Liver (tissue), 9 donors: Measurements from ENCODE around the gene RBM23. TPM values are rescaled to one million over a fixed set of nuclear protein-coding genes. Genes with fewer than 3 reads are reported as not detected.

Experiments used
- DNase-seq: peaks from one replicate; pipeline ENCODE4 v3.0.0-alpha.2; 2017; ENCODE audit warnings: low spot score
- H3K27ac ChIP-seq, 2 donors: one replicate each; pipeline ENCODE4 v1.7.0; 2013; ENCODE audit warnings: inconsistent platforms in 2 of 2, low read length in 2 of 2, control low read depth in 1 of 2, low read depth in 1 of 2, mild to moderate bottlenecking in 1 of 2
- H3K27me3 ChIP-seq, 4 donors: one replicate each; pipeline versions ENCODE4 v1.6.1 to v1.7.0; 2013; ENCODE audit warnings: low read length in 3 of 4, inconsistent platforms in 1 of 4, mild to moderate bottlenecking in 1 of 4, moderate library complexity in 1 of 4; ENCODE audit not compliant: control insufficient read depth in 4 of 4, insufficient read depth in 4 of 4
- H3K36me3 ChIP-seq, 4 donors: one replicate each; pipeline versions ENCODE4 v1.6.1 to v1.7.0; 2013; ENCODE audit warnings: low read length in 3 of 4, mild to moderate bottlenecking in 3 of 4, low read depth in 1 of 4, moderate library complexity in 1 of 4; ENCODE audit not compliant: control insufficient read depth in 4 of 4, insufficient read depth in 3 of 4
- H3K4me1 ChIP-seq, 4 donors: one replicate each; pipeline versions ENCODE4 v1.6.1 to v1.7.0; 2013; ENCODE audit warnings: low read length in 3 of 4, mild to moderate bottlenecking in 3 of 4, moderate library complexity in 1 of 4; ENCODE audit not compliant: control insufficient read depth in 4 of 4, insufficient read depth in 4 of 4
- H3K4me3 ChIP-seq, 3 donors: one replicate each; pipeline versions ENCODE4 v1.6.1 to v1.7.0; 2013; ENCODE audit warnings: low read length in 3 of 3, control low read depth in 1 of 3, low read depth in 1 of 3, mild to moderate bottlenecking in 1 of 3
- H3K9ac ChIP-seq, 2 donors: one replicate each; pipeline ENCODE4 v1.7.0; 2013; ENCODE audit warnings: low read length in 2 of 2, mild to moderate bottlenecking in 2 of 2, moderate library complexity in 2 of 2, control low read depth in 1 of 2, low read depth in 1 of 2
- H3K9me3 ChIP-seq, 4 donors: one replicate each; pipeline versions ENCODE4 v1.6.1 to v1.7.0; 2013; ENCODE audit warnings: low read length in 3 of 4; ENCODE audit not compliant: control insufficient read depth in 4 of 4
- EGR1 ChIP-seq, 2 donors: IDR thresholded peaks; 2 replicates each; pipeline ENCODE4 v1.6.1; 2016 to 2018; ENCODE audit warnings: antibody characterized with exemption in 2 of 2, low read depth in 2 of 2
- FOXA1 ChIP-seq: IDR thresholded peaks from 2 replicates; pipeline ENCODE4 v1.6.1; 2016; ENCODE audit warnings: antibody characterized with exemption
- FOXA2 ChIP-seq: IDR thresholded peaks from 2 replicates; pipeline ENCODE4 v1.6.1; 2016; ENCODE audit warnings: antibody characterized with exemption
- GABPA ChIP-seq, 2 donors: IDR thresholded peaks in 1 of 2; conservative IDR thresholded peaks in 1 of 2; 2 replicates each; pipeline ENCODE4 v1.6.1; 2016; ENCODE audit warnings: antibody characterized with exemption in 2 of 2, mild to moderate bottlenecking in 1 of 2, moderate library complexity in 1 of 2
- HNF4A ChIP-seq, 2 donors: conservative IDR thresholded peaks; 2 replicates each; pipeline ENCODE4 v1.6.1; 2016; ENCODE audit warnings: antibody characterized with exemption in 2 of 2, mild to moderate bottlenecking in 2 of 2
- HNF4G ChIP-seq: IDR thresholded peaks from 2 replicates; pipeline ENCODE4 v1.6.1; 2016; ENCODE audit warnings: antibody characterized with exemption
- JUND ChIP-seq, 2 donors: IDR thresholded peaks; 2 replicates each; pipeline ENCODE4 v1.6.1; 2016; ENCODE audit warnings: antibody characterized with exemption in 2 of 2
- NR2F2 ChIP-seq: IDR thresholded peaks from 2 replicates; pipeline ENCODE4 v1.6.1; 2016; ENCODE audit warnings: antibody characterized with exemption
- RAD21 ChIP-seq, 2 donors: IDR thresholded peaks; 2 replicates each; pipeline ENCODE4 v1.6.1; 2016; ENCODE audit warnings: antibody characterized with exemption in 2 of 2, mild to moderate bottlenecking in 2 of 2
- RXRA ChIP-seq, 2 donors: IDR thresholded peaks; 2 replicates each; pipeline ENCODE4 v1.6.1; 2017 to 2018; ENCODE audit warnings: antibody characterized with exemption in 2 of 2, mild to moderate bottlenecking in 1 of 2
- SP1 ChIP-seq: IDR thresholded peaks from 2 replicates; pipeline ENCODE4 v1.6.1; 2018; ENCODE audit warnings: antibody characterized with exemption, mild to moderate bottlenecking
- TAF1 ChIP-seq: conservative IDR thresholded peaks from 2 replicates; pipeline ENCODE4 v1.6.1; 2016; ENCODE audit warnings: antibody characterized with exemption, mild to moderate bottlenecking
- YY1 ChIP-seq: IDR thresholded peaks from 2 replicates; pipeline ENCODE4 v1.6.1; 2016; ENCODE audit warnings: antibody characterized with exemption, mild to moderate bottlenecking
- WGBS: extraction: QIAGEN DNeasy Blood & Tissue Kit; methylation state at CpG from one replicate; pipeline ENCODE4 v1.1.7; 2013; 5-methylcytosine and 5-hydroxymethylcytosine counted together
- polyA plus RNA-seq, 2 donors: library from polyadenylated mRNA; stranded (reverse) in 1 of 2; unstranded in 1 of 2; fragments of 200-250 nt in 1 of 2; fragments of >200 nt in 1 of 2; fragmentation: Nextera tagmentation in 1 of 2; extraction: Ambion mirVana in 1 of 2; gene quantifications; one replicate each; pipeline versions ENCODE4 v1.2.1 to v1.2.3, GENCODE V29; 2013 to 2015
- total RNA-seq, 2 donors: library from RNA; depleted of rRNA; stranded (reverse); fragments of >200 nt; gene quantifications; one replicate each; pipeline ENCODE4 v1.2.3, GENCODE V29; 2014
- TF ChIP-seq, protein P1 (sequence below): IDR thresholded peaks from 2 replicates; pipeline ENCODE4 v1.6.1; 2016; ENCODE audit warnings: antibody characterized with exemption, mild to moderate bottlenecking
- TF ChIP-seq, protein P2 (sequence below): IDR thresholded peaks from 2 replicates; pipeline ENCODE4 v1.6.1; 2016; ENCODE audit warnings: antibody characterized with exemption
- TF ChIP-seq, protein P3 (sequence below): IDR thresholded peaks from 2 replicates; pipeline ENCODE4 v1.6.1; 2016; ENCODE audit warnings: antibody characterized with exemption
- TF ChIP-seq, protein P4 (sequence below): fragments of 150-350 bp; IDR thresholded peaks from 2 replicates; pipeline ENCODE4 v1.5.1; 2017; ENCODE audit warnings: improper control_type of control experiment, low read depth, low read length; ENCODE audit not compliant: missing input control
- donor health status: healthy.
- donor health status: healthy.
- donor health status: healthy.
- donor health status: healthy.
- donor health status: healthy.

The RBM23 gene
- total and polyA plus RNA-seq, 4 donors = 22.3 to 242 (median 31.4) TPM

DNA sequence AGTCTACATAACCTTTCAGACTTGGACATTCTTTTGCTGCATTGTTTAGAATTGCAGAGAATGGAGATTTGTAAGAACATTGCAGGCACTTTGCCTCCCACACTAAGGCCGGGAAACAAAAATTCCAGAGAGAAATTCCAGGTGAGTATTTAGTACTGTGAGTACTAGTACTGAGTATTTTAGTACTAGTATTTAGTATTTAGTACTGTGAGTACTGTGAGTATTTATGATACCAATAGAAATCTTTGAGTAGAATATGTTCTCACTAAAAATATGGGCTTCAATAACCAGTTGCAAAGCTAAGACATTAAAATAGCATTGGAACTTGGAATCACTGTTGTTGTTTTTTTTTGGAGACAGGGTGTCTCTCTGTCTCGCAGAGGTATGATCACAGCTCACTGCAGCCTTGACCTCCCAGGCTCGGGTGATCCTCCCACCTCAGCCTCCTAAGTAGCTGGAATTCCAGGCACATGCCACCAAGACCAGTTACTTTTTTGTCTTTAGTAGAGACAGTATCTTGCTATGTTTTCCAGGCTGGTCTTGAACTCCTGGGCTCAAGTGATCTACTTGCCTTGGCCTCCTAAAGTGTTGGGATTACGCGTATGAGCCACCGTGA lies 43.2 kb upstream of the RBM23 start:
- WGBS = 96% methylated on average over 6 of the region's 6 CpGs
- DNase-seq = no peak
- H3K9me3 ChIP-seq = no peaks in the 10 kb centered on the region
- no peaks in the 10 kb centered on the region for H3K27me3 ChIP-seq
- no peak overlapping the region for H3K9ac ChIP-seq
- no peak overlapping the region for H3K4me3 ChIP-seq
- TF ChIP-seq FOXA2 = no peak
- TF ChIP-seq NR2F2 = no peak
- TF ChIP-seq YY1 = no peak
- no peak for TF ChIP-seq HNF4A (conservative IDR thresholded peaks at IDR 0.05)
- TF ChIP-seq EGR1 (IDR thresholded peaks at IDR 0.05; ENCODE audit: low read depth in 2 of 2) = no peak
- TF ChIP-seq FOXA1 = no peak
- TF ChIP-seq, protein P1, sequence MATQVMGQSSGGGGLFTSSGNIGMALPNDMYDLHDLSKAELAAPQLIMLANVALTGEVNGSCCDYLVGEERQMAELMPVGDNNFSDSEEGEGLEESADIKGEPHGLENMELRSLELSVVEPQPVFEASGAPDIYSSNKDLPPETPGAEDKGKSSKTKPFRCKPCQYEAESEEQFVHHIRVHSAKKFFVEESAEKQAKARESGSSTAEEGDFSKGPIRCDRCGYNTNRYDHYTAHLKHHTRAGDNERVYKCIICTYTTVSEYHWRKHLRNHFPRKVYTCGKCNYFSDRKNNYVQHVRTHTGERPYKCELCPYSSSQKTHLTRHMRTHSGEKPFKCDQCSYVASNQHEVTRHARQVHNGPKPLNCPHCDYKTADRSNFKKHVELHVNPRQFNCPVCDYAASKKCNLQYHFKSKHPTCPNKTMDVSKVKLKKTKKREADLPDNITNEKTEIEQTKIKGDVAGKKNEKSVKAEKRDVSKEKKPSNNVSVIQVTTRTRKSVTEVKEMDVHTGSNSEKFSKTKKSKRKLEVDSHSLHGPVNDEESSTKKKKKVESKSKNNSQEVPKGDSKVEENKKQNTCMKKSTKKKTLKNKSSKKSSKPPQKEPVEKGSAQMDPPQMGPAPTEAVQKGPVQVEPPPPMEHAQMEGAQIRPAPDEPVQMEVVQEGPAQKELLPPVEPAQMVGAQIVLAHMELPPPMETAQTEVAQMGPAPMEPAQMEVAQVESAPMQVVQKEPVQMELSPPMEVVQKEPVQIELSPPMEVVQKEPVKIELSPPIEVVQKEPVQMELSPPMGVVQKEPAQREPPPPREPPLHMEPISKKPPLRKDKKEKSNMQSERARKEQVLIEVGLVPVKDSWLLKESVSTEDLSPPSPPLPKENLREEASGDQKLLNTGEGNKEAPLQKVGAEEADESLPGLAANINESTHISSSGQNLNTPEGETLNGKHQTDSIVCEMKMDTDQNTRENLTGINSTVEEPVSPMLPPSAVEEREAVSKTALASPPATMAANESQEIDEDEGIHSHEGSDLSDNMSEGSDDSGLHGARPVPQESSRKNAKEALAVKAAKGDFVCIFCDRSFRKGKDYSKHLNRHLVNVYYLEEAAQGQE = no peak
- TF ChIP-seq TAF1 = no peak
- TF ChIP-seq SP1 = no peak
- TF ChIP-seq, protein P2, sequence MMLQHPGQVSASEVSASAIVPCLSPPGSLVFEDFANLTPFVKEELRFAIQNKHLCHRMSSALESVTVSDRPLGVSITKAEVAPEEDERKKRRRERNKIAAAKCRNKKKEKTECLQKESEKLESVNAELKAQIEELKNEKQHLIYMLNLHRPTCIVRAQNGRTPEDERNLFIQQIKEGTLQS = no peak
- TF ChIP-seq, protein P3, sequence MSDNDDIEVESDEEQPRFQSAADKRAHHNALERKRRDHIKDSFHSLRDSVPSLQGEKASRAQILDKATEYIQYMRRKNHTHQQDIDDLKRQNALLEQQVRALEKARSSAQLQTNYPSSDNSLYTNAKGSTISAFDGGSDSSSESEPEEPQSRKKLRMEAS = no peak
- TF ChIP-seq GABPA (IDR thresholded peaks at IDR 0.05 in 1 of 2, conservative IDR thresholded peaks at IDR 0.05 in 1 of 2) = no peak
- TF ChIP-seq, protein P4, sequence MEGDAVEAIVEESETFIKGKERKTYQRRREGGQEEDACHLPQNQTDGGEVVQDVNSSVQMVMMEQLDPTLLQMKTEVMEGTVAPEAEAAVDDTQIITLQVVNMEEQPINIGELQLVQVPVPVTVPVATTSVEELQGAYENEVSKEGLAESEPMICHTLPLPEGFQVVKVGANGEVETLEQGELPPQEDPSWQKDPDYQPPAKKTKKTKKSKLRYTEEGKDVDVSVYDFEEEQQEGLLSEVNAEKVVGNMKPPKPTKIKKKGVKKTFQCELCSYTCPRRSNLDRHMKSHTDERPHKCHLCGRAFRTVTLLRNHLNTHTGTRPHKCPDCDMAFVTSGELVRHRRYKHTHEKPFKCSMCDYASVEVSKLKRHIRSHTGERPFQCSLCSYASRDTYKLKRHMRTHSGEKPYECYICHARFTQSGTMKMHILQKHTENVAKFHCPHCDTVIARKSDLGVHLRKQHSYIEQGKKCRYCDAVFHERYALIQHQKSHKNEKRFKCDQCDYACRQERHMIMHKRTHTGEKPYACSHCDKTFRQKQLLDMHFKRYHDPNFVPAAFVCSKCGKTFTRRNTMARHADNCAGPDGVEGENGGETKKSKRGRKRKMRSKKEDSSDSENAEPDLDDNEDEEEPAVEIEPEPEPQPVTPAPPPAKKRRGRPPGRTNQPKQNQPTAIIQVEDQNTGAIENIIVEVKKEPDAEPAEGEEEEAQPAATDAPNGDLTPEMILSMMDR = no peak
- TF ChIP-seq RXRA (IDR thresholded peaks at IDR 0.05) = no peak
- TF ChIP-seq JUND (IDR thresholded peaks at IDR 0.05) = no peak
- no peaks in the 10 kb centered on the region for H3K36me3 ChIP-seq
- peaks cover 0 to 1% (median 0%) of the 10 kb centered on the region in 4 donors for H3K4me1 ChIP-seq
- no peak overlapping the region for H3K27ac ChIP-seq

DNA sequence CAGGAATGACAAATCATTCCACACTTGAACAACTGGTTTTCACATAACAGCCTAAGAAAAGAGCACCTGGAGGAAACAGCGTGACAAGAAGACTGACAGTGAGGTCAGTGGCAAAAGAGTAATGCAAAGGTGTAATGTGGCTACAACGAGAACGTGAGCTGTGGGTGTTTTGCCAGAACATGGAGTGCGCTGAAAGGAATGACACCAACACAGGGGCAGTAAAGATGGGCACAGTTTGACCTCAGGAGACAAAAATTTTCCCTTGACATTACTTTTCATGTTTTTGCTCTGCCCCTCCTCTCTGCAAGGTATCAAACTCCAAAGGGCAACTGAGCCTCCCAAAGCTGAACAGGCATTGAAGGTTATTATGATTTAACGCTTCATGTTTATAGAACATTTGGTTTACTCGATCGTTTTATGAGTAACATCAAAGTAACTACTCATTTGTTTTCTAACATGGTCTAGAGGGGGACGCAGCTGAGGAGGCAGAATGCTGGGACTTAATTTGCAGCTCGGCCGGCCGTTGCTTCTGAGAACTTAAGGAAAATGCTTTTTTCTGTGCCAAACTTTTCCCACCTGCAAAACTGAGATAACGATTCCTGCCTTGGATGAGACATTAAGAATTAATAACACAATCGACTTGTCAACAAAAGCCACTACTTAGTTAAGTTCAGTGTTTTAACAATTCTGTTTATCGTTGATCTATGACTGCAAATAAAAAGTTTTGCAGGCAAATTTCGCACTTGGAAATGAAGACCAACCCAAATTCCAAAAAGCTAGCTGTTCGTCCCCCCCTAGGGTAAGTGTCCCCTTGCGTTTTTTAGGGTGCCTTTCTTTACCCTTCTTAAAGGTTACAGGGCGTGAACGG lies 37.0 kb upstream of the RBM23 start:
- peaks cover 2 to 13% (median 11%) of the 10 kb centered on the region in 4 donors for H3K4me1 ChIP-seq
- H3K36me3 ChIP-seq = peaks cover 0 to 7% (median 3%) of the 10 kb centered on the region in 4 donors
- no peaks in the 10 kb centered on the region for H3K27me3 ChIP-seq
- TF ChIP-seq, protein P4 = no peak
- TF ChIP-seq RXRA (IDR thresholded peaks at IDR 0.05) = peak in 1 of 2 donors; percentile 22
- TF ChIP-seq FOXA2 = no peak
- TF ChIP-seq GABPA (IDR thresholded peaks at IDR 0.05 in 1 of 2, conservative IDR thresholded peaks at IDR 0.05 in 1 of 2) = no peak
- TF ChIP-seq FOXA1 = no peak
- TF ChIP-seq, protein P2 = no peak
- TF ChIP-seq RAD21 (IDR thresholded peaks at IDR 0.05) = no peak
- peak; percentile 75 to 82 for TF ChIP-seq HNF4A (conservative IDR thresholded peaks at IDR 0.05)
- TF ChIP-seq, protein P3 = no peak
- TF ChIP-seq SP1 = peak; percentile 29
- peak; percentile 44 for TF ChIP-seq HNF4G
- WGBS = 11% methylated on average over 19 of the region's 19 CpGs
- H3K4me3 ChIP-seq = peak overlapping the region; percentile 80 to 91 (median 86)
- peak overlapping the region; percentile 75 to 88 for H3K9ac ChIP-seq
- DNase-seq = no peak
- H3K27ac ChIP-seq = peak overlapping the region; percentile 85 to 96
- no peaks in the 10 kb centered on the region for H3K9me3 ChIP-seq
